ENCODE results near the gene MAML3. TPM values are rescaled to one million over a fixed set of nuclear protein-coding genes. Genes with fewer than 3 reads are reported as not detected.

Gene MAML3
- total RNA-seq, 1 experiment from 2014 or later, result not detected

DNA sequence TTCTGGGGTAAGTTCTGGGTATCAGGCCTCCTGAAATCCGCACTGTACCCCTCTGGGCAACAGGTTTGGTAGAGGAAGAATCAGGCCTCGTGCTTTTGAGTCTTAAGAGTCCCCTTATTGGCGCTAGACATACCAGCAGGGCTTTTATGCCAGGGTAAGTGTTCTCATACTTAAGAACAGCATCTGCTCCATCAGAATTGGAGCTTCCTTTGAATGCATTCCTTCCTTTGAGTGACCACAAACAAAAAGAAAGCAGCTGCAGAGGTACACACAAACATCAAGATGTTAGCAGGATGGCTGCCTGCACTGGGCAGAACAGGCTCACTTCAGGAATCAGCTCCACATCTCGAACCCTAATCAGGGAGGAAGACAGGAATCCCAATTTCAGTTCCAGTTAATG, 331.6 kb downstream of the MAML3 start:
- no peak for DNase-seq (ENCODE audit: low spot score)
- in situ Hi-C loops (cut with HindIII; ENCODE audit: low sequenced_read_pairs), result no loop called here

GRCh38 chr4:139819082-139819481, 334.9 kb downstream of the MAML3 start:
- in situ Hi-C loops (cut with HindIII; ENCODE audit: low sequenced_read_pairs), result no loop called here
- DNase-seq (ENCODE audit: low spot score), result peak; percentile 77

GRCh38 chr4:139817657-139818452, 336.1 kb downstream of the MAML3 start:
- in situ Hi-C loops (cut with HindIII; ENCODE audit: low sequenced_read_pairs), result no loop called here
- DNase-seq (ENCODE audit: low spot score), result peak; percentile 75

GRCh38 chr4:139816856-139817255, 337.1 kb downstream of the MAML3 start:
- no peak for DNase-seq (ENCODE audit: low spot score)
- in situ Hi-C loops (cut with HindIII; ENCODE audit: low sequenced_read_pairs), result no loop called here

GRCh38 chr4:139815778-139816601, 338.0 kb downstream of the MAML3 start:
- DNase-seq (ENCODE audit: low spot score), result peak; percentile 81
- in situ Hi-C loops (cut with HindIII; ENCODE audit: low sequenced_read_pairs), result no loop called here

DNA sequence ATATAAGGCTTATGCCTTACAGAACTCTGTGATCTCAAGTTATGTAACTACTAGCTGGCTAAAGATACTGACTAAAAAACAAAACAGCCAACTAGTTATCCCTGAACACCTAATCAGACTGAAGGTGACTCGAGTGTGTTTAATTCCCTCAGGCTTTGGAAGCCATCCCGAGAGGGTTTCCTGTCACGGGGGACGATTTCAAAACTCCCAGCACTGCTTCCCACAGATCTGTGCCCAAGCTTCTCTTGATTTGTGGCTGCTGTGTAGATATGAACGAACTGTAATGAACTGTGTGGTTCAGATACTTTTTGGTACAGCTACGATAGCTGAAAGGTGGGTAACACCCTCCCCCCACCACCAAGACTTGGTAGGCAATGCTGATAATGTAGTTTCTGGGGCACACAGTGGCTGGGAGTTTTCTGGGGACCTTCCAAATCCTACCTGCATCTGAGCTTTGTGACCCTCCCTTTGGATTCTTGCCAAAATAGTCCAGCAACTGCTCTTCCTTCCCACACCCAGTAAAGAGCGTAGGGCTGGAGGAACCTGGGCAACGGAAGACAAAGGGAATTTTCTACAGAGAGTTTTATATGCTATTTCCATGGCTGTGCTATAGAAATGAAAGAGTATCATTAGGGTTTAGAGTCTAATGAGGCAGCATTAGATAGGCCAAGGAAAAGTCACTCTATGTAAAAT, 339.5 kb downstream of the MAML3 start:
- in situ Hi-C loops (cut with HindIII; ENCODE audit: low sequenced_read_pairs), result no loop called here
- DNase-seq (ENCODE audit: low spot score), result peak; percentile 57

DNA sequence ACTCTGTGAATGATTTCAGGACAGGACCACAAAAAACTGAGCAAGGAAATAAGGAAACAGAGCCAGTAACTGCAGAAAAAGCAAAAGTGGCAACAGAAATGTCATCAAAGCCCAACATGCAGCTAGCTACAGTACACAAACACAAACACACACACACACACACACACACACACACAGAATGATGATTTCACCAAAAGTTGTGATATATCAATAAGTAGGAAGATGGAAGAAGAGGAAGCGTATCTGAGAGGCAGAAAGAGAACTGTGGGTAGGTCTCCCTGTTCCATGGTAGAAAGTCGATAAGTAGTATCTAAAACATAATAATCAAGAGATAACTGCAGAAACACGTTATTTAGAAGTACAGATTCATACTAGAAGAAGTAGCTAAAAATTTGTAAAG, 340.1 kb downstream of the MAML3 start:
- no peak for DNase-seq (ENCODE audit: low spot score)
- in situ Hi-C loops (cut with HindIII; ENCODE audit: low sequenced_read_pairs), result no loop called here

- no peak for DNase-seq (ENCODE audit: low spot score)
- in situ Hi-C loops (cut with HindIII; ENCODE audit: low sequenced_read_pairs), result no loop called here
Measured at GRCh38 chr4:139810710-139811109, 343.3 kb downstream of the MAML3 start.

DNA sequence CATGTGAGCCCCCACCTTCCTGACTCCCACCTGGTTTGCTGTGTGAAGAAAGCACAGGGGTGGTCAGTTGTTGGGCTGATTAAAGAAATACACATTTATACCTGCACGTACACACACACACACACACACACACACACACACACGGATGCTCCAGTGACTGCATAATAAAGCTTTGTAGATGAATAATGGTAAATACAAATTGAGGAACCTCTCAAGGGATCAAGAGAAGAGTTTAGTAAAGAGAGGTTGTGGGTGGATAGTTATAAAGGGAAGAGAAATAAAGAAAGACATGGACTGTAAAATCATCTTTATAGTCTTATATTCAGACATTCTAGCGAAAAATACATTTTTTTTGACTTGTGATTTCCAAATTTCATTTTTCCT, 344.2 kb downstream of the MAML3 start:
- no peak for DNase-seq (ENCODE audit: low spot score)
- in situ Hi-C loops (cut with HindIII; ENCODE audit: low sequenced_read_pairs), result no loop called here

GRCh38 chr4:139808808-139809756, 344.9 kb downstream of the MAML3 start:
- in situ Hi-C loops (cut with HindIII; ENCODE audit: low sequenced_read_pairs), result no loop called here
- DNase-seq (ENCODE audit: low spot score), result no peak

- DNase-seq (ENCODE audit: low spot score), result no peak
- in situ Hi-C loops (cut with HindIII; ENCODE audit: low sequenced_read_pairs), result no loop called here
Measured at GRCh38 chr4:139808381-139808807, 345.6 kb downstream of the MAML3 start.

- DNase-seq (ENCODE audit: low spot score), result no peak
- in situ Hi-C loops (cut with HindIII; ENCODE audit: low sequenced_read_pairs), result no loop called here
Measured at GRCh38 chr4:139807483-139807882, 346.5 kb downstream of the MAML3 start.

GRCh38 chr4:139806929-139807328, 347.1 kb downstream of the MAML3 start:
- in situ Hi-C loops (cut with HindIII; ENCODE audit: low sequenced_read_pairs), result no loop called here
- no peak for DNase-seq (ENCODE audit: low spot score)

GRCh38 chr4:139802931-139803330, 351.1 kb downstream of the MAML3 start:
- in situ Hi-C loops (cut with HindIII; ENCODE audit: low sequenced_read_pairs), result no loop called here
- no peak for DNase-seq (ENCODE audit: low spot score)

DNA sequence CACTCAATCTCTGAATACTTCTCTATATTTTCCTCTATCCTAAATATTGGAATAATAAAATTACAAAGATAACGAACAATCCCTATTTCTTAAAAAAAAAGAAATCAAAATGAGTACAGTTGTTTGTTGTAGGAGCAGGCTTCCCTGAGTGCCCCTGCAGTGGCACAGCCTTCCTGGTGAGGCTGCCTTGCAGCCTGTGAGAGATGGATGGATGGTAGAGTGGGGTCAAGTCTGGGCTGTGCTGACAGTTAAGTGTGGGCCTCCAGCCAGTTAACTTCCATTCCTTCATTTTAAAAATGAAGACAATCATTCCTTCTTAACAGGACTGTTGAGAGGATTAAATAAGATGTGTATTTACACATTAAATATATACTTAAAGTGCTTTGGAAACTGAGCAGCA, 351.5 kb downstream of the MAML3 start:
- DNase-seq (ENCODE audit: low spot score), result no peak
- in situ Hi-C loops (cut with HindIII; ENCODE audit: low sequenced_read_pairs), result no loop called here

DNA sequence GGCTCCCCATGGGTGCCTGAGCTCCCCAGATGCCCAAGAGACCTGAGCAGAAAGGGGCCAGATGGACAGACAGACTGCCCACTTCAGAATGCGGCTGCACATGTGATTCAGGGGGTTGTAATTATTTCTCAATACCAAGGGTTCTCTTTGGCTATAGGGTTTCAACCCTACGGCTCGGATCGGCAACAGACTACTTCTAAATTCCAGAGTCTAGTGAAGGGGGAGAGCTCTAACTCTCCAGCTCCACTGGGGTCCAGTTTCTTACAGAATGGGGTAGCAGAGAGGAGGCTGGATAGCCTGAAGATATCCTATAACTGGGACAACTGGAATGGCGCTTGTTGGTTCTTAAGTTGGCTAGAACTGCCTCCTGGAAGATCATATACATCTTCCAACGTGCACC, 352.1 kb downstream of the MAML3 start:
- DNase-seq (ENCODE audit: low spot score), result no peak
- in situ Hi-C loops (cut with HindIII; ENCODE audit: low sequenced_read_pairs), result no loop called here

GRCh38 chr4:139800082-139800481, 353.9 kb downstream of the MAML3 start:
- in situ Hi-C loops (cut with HindIII; ENCODE audit: low sequenced_read_pairs), result no loop called here
- DNase-seq (ENCODE audit: low spot score), result no peak

GRCh38 chr4:139799615-139800014, 354.4 kb downstream of the MAML3 start:
- DNase-seq (ENCODE audit: low spot score), result no peak
- in situ Hi-C loops (cut with HindIII; ENCODE audit: low sequenced_read_pairs), result no loop called here

DNA sequence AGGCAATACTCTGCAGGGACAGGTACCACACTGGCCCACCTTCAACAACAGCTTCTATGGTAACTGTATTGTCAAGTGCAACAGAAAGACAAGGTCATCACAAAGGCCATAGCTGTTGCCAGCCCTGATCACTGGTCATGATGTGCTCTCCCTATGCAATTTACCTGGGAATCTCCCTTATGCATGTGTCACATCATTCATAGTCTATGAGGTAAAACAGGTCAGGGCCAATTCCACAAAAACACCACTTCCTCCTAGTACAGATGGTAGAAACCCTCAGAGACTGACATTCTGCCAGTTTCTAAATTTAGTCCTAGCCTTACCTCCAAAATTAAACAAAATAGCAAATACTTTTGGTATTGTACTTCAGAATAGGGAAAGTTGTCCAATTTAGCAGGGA, 355.5 kb downstream of the MAML3 start:
- peak; percentile 94 for DNase-seq (ENCODE audit: low spot score)
- in situ Hi-C loops (cut with HindIII; ENCODE audit: low sequenced_read_pairs), result no loop called here

All from G401 (cell line).